CD1c-positive myeloid dendritic cell (primary cell): ENCODE measurements around the gene KRT80.

Experiments
- DNase-seq: peaks from one replicate; pipeline ENCODE4 v3.0.0-alpha.2; 2016; ENCODE audit errors: extremely low spot score

The KRT80 gene

DNA sequence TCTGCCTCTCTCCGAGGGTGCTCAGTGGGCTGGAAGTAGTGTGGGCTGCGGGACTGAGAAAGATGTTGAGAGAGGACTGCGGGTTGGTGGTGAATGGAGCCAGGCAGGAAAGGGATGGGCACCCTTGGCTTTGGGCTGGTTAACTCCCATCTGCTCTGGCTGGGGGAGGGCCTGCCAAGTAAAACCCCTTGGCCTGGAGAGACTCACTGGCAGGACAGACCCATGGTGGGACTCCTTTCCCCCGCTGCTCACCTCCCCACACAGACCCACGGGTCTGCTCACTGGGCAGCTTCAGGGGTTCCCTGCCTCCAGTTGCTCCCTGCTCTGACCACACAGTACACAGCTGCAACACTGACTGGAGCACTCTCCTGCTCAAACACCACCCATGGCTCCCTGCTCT lies 54.1 kb downstream of the KRT80 start:
- no peak for DNase-seq

DNA sequence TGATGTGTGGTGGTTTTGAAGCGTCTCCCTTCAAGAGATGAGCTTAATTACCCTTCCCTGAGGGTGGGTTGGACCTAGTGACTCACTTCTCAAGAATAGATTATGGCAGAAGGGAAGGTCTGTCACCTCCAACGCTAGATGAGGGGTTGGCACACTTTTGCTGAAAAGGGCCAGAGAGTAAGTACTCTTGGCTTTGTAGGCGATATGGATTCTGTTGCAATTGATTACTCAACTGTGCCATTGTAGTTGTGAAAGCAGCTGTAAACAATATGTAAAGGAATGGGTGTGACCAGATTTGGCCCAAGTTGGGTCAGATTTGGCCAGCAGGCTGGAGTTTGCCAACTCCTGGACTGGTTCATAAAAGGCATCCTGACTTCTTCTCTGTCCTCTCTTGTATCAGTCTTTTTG lies 59.1 kb downstream of the KRT80 start:
- DNase-seq: peak; percentile 67

DNA sequence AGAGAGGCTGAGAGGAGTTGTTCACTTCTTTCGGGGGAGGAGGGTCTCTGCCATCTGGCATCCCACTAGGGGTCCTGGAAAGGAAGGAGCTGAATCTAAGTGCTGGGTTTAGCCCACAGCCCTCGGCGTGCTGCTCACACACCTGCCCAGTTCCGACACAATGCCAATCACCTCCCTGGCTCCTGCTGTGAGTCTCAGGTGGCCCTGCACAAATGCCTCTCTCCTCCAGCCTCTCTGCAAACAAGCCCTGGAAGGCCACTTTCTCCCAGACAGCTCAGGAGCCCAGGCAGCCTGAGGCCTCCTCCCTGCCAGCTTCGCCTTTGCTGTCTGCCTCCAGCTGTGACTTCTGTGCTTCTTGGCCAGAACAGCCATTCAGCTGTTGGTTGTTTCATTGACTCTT lies 61.1 kb downstream of the KRT80 start:
- DNase-seq: no peak

DNA sequence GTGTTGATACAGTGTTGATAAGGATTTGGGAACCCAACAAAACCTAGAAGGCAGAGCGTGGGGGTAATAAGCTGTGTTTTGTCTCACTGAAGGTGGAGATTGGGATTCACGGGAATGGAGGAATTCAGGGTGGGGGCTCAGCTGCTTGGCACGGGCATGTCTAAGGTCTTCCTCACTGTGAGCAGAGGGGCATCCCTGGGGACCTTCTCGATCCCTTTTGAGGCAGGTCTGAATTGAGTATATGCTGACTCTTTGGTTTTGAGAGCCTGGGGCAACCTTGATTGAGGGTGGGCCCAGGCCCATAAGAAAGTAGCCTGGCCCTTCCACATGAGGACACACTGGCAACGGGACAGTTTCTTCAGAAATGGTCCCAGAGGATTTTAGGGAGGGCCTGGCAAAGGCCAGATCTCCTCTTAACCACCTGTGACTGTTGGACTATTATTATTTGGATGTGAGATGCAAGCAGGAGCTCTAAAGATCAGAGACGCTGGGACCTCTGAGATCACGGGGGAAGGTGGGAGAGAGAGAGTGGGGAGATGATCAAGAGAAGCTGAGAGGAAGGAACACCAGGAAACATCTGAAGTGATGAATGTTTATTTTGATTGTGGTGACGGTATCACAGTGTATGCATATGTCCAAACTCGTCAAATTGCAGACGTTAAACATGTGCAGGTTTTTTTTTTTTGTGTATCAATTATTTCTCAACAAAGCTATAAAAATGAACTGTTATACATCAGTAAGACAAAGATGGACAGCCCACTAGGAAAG lies 63.9 kb downstream of the KRT80 start:
- no peak for DNase-seq

DNA sequence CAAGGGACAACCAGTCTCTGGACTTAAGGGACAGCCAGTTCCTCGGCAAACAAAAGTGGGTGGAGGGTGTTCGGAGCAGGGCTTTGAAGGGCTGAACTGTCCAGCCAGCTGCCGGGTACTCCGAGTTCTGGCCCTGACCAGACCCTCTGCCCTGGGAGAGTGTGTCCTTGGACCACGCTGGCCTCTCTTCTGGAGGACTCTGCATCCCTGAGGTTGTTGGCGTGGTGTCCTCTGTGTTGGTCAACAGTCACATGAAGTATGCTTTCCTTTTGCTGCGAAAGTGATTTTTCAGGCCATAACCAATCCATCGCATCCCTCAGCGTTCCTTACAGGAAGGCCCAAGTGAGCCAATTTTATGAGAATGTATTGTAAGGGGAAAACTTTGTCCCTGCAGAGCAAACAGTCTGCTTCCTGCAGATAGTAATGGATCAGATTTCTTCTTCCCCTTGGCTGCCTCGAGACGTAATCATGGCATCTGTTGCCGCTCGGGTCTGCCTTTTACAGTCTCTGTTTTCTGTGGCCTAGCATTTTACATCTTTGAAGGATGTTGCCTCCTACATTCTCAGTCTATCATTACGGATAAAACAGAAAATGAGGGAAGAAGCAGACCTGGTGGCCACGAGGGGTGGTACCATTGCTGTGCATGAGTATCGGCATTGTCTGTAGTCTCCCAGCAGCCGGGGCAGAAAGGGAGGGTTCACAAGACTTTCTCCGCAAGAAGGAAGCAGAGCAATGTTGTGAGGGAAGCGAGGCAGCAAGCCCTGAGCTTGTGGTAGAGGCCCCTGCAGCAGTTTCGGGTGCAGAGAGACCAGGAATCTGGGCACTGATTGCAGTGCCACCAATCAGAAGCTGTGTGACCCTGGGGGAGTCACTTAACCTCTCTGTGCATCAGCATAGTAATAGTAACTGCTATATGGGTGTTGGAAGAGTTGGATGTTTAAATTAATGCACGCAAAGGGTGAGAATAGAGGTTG lies 64.9 kb downstream of the KRT80 start:
- no peak for DNase-seq

DNA sequence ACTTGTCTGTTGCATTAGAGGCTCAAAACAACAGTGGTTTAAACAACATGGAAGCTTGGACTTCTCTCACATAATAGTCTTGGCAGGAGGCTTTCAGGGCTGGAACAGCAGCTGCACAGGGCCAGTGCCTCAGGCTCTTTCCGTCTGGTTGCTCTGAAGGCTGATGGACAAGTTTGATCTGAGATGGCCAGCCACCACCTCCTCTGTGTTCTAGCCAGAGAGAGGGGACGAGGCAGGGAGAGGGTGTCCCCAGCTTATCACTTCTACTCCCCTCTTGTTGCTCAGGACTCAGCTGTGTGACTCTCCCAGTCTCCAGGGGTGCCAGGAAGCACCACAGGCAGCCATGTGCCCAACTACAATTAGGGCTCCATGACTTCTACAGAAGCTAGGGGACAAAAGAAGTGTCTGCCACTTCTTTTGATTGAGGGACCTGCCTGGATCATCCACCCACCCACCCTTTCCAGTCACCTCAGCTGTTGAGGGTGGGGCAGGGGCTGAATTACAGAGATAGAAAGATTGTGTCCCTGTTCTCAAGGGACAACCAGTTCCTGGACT lies 65.7 kb downstream of the KRT80 start:
- no peak for DNase-seq

DNA sequence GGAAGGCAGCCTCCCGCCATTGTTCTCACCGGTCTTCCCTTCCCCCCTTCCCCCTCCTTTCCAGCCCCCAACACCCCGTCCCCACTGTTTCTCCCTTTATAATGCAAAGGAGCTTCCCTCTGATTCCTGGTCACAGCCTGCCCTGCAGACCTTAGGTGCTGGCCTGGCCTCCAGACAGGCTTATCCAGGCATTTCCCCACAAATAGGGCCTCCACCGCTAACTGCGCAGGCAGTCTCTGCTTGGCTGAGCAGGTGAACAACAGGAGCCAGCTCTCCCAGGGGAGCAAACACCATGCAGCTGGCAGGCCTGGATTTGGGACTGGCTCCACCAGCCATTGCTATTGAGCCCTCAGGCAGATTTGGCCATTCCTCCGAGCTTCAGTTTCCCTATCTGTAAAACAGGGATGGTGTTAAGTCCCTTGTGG lies 66.3 kb downstream of the KRT80 start:
- no peak for DNase-seq

DNA sequence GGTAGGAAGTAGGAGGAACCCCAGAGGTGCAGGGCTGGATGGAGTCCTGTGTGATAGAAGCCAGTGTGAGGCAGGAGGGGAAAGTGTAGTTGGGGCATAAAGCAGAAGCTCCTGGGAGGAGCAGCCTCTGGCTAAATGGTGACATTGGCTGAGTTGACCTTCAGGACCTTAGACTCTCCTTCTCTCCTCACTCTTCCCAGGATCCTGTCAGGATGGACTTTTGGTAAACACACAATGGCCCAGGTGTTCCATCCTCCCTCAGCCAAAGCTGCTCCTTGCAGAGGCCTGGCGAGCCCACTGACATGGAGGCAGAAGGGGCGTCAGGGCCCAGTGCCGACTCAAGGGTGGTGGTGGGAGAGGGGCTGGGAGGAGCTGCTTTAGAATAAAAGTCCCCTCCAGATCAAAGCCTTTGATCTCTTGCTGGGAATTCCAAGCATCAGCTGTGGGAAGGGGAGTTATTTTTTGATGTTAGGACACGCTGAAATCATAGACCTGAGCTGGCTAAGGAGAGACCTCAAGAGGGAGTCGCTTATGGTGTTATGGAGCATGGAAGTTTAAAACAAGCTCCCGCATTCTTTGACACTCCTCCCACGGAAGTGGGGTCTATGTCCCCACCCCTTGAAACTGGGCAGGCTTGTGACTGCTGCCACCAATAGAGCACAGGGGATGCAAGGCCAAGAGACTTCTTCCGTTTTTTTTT lies 68.2 kb downstream of the KRT80 start:
- DNase-seq: peak; percentile 19

DNA sequence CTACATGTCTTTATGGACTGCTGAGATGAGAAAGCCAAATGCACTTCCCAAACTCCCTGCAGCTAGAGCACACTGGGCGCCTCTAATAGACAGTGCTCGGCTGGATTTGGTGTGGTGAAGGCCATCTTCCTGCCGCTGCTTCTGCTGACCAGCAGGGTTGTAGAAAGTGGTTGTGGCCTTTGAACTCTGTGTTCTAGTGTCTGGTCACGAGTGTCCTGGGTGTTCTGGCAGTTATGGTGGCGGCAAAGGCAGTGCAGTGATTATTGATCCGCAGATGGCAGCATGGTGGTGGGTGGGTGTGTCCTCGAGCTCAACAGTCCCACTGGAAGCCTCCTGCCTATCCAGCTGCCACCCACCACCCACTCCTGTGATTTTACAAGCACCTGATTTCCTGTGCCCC lies 68.9 kb downstream of the KRT80 start:
- DNase-seq: no peak

DNA sequence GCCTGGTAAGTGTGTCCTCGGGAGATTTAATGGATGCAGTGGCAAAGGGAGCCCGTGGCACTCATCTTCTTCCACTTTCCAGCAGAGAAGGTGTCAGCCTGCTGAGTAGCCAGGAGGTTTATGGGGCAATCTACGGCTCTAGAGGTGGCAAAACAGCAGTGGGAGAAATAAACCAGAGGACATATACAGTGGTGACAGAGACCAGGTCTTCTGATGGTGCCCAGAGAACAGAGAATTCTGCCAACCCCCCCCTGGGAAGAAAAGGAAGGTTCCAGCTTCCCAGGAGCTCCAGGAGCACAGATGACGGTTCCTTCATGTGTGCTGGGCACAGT lies 69.3 kb downstream of the KRT80 start:
- no peak for DNase-seq

DNA sequence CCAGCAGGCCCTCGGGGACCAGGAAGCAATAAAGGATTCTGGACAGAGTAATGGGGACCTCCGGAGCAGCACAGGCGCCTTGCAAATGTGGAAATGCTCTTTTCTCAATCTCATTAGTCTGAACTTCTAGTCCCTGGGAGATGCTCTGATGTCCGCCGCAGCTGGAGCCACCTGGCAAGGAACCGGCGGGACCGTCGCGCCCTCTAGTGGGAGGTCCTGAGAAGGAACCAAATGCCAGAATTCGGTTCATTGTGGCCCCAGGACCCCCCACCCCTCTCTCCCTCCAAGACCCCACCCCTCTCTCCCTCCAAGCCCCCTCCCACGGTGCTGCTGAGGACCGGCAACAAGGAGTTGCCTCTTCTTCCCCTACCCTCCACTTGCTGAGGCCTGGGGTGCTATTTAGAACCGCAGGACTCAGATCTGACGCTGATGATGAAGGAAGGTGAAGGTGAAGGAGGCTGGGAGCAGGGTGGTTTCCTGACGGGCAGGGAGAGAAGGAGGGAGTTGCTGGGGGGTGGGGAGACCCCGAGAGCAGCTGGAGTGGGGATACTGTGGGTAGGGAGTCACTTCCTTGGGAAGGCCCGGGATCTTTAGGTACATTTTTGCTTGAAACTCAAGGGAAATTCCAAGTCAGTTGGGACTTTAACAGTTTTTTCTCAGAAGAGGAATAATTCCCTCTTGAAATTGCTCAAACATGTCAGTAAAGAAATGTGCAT lies 69.8 kb downstream of the KRT80 start:
- DNase-seq: peak; percentile 66

DNA sequence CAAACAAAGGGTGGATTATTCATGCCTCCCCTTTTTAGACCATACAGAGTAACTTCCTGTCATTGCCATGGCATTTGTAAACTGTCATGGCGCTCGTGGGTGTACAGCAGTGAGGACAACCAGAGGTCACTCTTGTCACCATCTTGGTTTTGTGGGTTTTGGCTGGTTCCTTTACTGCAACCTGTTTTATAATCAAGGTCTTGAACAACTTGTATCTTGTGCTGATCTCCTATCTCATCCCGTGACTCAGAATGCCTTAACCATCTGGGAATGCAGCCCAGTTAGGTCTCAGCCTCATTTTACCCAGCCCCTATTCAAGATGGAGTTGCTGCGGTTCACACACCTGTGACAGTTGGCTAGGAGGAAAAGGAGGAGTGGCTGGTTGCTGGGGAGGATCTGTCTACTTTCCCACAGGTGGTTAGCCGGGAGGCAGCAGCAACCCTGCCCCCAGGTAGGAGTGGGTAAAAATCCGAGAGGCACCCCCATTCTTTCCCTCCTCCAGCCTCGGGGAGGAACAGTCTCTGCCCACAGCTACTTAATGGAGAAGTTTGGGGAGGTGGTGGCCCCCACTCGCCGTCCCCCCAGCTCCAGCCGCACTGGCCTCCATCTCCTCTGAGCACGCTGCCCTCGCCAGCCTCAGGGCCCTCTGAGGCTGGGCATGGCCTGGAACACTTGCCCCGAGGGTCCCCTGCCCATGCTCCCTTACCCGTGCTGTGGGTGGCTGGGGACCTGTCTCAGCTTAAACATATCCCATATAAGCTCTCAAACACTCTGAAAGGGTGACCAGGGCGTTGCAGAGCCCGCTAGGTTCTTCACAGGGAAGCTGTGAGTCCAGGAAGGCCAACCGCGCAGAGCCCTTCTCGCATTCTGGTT lies 70.6 kb downstream of the KRT80 start:
- DNase-seq: peak; percentile 65

DNA sequence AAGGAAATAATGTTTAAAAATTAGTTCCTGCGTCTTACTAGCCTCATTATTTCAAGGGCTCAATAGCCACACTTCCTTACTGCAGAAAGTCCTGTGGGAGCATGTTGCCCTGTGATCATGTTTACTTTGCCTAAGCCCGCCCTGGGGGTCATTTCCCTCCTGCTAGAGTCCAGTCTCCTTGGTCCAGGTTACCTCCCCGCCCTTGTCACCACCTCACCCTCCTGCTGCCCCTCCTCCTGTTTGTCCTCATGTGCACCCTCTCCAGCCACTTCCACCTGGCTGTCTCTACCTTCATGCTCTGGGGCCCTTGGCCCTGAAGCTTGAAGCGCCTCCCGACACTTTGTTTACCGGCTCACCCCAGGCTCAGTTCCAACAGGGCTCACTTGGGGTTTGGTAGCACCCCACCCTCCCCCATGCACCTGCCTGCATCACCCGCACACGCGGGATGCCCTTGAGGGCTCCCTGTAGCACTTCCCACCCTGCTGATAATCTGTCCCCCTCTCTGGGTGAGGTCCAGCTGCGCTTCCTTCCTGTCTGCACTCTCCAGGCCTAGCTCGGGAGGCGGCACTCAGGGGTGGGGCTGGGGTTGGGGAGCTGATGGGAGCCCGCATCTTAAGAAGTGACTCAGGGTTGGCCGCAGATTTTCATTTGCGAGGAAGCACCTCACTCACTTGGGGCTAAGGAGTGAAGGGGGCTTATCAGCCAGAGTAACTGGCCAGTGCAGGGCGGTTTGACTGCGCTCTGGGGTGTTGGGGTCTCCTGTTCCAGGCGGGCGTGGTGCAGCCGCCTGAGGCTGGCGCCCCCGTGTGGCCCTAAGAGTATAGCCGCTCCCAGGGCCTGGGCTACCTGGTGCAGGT lies 72.2 kb downstream of the KRT80 start:
- peak; percentile 46 for DNase-seq
